Measurements from ENCODE around the gene AUTS2.
A peak's percentile ranks its signal among the peaks of the same experiment; 100 is the strongest.
"Not testable (repeated sequence)": the region's sequence is repeated elsewhere in the genome, so short reads cannot be mapped to it uniquely, and the experiment has no call there.

Gene AUTS2

DNA sequence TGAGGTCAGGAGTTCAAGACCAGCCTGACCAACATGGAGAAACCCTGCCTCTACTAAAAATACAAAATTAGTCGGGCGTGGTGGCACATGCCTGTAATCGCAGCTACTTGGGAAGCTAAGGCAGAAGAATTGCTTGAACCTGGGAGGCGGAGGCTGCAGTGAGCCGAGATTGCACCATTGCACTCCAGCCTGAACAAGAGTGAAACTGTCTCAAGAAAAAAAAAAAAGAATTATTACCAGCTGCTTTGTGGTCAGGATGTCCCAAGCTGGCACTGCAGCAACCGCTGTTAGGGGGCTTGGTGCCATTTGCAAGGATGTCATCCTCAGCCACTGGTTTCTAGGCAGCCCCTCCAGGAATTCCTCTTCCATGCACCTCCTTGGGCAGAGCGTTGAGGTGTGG lies 996.6 kb downstream of the AUTS2 start:
- not testable (repeated sequence) for DNase-seq (ENCODE audit: low read depth in 2 of 2)

DNA sequence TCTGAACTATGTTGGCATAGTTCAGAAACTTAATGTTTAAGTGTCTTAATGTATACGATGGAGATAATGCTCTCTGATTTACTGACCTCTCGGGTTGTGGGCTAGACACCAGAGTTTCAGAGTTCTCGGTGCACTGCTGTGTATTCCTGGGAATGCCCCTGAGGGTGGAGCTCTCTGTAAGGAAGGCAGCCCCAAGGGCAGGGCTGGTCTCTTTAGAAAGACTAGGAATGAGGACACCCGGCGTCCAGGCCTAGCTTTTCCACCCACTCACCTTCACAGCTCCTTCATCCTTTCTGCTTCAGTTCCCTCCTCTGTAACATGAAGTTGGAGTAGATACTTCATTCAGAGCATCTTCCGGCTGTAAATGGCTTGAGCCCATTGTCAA lies 997.1 kb downstream of the AUTS2 start:
- no peak for DNase-seq (ENCODE audit: low read depth in 2 of 2)

DNA sequence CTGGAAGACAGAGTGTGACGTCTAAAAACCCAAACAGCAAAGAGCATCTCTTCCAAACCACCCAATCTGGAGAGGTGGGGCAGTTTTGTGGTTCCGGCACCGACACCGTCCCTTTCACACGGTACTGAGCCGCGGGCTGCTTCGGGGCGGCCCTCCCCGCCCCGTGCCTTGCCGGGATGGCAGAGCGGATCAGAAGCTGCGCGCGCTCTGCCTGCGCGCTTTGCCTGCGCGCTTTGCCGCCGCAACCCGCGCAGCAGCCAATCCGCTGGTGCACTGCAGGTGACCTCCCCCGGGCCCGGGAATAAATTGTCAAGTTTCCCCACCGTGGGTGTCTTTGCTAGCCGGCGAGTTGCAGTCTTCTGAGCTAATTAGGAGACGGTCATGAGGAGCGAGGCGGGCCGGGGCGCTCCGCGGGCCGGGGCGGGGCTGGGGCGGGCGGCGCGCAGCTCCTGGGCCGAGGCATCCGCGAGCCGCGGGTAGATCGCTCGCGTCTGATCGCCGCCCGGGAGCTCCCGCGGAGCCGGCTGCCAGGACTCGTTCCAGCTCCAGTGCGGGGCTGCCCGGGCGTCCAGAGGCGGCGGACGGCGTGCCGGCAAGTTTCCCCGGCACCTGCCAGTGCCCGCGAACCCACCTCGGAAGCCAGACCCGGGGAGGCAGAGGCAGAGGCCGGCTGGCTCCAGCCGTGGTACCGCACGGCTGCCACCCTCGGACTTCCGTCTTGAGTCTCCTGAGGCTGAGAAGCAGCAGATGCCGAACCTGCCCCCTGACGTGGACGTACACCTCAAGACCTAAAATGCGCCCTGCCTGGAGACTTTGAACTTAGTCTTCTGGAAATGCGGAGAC lies 997.7 kb downstream of the AUTS2 start:
- DNase-seq (ENCODE audit: low read depth in 2 of 2) = peak in 1 of 2 donors; percentile 7

- DNase-seq (ENCODE audit: low read depth in 2 of 2) = no peak
Observed at GRCh38 chr7:70596598-70596913, 998.3 kb downstream of the AUTS2 start.

- no peak for DNase-seq (ENCODE audit: low read depth in 2 of 2)
Observed at GRCh38 chr7:70597066-70597465, 998.8 kb downstream of the AUTS2 start.

- DNase-seq (ENCODE audit: low read depth in 2 of 2) = no peak
Observed at GRCh38 chr7:70598976-70599375, 1000.7 kb downstream of the AUTS2 start.

DNA sequence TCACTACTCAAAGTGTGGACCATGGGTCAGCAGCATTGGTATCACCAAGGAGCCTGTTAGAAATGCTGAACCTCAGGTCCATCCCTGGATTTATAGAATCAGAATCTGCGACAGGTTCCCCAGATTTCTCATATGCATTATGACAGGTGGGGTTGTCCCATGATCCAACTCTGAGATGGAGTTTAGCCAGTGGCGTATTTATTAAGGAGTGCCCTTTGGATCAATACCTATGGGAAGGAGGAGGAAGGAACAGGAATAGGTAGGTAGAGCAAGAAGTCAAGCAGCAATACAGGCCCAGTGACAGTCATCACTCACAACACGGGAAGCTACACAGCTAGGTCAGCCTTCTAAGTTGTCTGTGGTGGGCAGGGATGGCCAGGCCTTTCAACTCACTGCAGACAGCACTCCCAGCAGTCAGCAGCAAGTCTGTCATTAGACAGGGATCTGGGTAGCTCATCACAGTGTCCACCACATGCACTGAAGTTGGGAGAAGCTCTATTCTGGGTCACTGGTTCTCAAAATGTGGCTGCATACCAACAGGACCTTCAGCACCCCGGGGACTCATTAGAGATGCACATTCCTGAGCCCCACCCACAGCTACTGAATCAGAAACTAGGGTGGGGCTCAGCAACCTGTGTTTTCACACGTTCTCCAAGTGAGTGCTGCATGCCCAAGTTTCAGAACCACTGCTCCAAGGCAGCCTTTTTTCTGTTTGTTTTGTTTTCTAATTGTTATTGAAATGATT lies 1001.3 kb downstream of the AUTS2 start:
- DNase-seq (ENCODE audit: low read depth in 2 of 2) = no peak

DNA sequence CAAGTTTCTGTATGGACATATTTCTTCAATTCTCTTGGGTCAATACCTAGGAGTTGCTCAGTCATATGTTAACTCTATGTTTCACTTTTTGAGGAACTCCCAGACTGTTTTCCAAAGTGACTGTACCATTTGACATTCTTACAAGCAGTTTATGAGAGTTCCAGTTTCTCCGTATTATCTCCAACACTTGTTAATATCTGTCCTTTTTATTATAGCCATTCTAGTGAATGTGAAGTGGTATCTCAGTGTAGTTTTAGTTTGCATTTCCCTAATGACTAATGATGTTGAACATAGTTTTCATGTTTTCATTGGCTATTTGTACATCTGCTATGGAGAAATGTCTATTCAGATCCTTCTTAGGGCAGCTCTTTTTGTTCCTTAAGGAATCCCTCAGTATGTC lies 1002.7 kb downstream of the AUTS2 start:
- no peak for DNase-seq (ENCODE audit: low read depth in 2 of 2)

- no peak for DNase-seq (ENCODE audit: low read depth in 2 of 2)
Observed at GRCh38 chr7:70602117-70602516, 1003.8 kb downstream of the AUTS2 start.

DNA sequence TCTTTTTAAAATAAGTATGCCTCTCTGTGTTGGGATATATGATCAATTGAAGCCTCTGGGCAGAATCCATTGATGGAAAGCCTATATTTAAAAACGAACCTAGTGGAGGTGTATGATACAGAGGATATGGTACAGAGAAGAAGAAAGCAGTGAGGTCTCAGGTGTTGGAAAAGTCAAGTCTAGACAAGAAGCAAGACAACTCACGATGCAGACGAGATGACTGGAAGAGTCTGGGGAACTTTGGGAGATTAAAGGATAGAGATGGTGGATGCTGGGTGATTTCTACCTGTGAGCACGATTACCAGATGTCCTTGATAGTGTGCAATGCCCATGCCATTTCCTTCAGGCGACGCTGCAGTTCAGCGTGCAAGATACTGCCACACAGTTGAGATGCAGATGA lies 1009.0 kb downstream of the AUTS2 start:
- DNase-seq (ENCODE audit: low read depth in 2 of 2) = no peak

- no peak for DNase-seq (ENCODE audit: low read depth in 2 of 2)
Observed at GRCh38 chr7:70607759-70608158, 1009.5 kb downstream of the AUTS2 start.

DNA sequence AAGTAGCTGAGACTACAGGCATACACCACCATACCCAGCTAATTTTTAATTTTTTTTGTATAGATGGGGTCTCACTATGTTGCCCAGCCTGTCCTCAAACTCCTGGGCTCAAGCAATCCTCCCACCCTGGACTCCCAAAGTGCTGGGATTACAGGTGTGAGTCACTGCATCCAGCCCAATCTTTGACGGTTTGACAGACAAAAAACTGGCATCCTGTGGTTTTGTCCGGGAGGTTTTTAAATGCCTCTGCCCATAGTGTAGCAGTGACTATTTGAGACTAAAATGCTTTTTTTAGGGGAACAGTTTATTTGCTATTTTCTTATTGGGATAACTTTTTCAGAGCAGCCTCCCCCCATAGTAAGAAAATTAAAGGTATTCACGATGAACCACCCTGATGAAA lies 1010.0 kb downstream of the AUTS2 start:
- no peak for DNase-seq (ENCODE audit: low read depth in 2 of 2)

DNA sequence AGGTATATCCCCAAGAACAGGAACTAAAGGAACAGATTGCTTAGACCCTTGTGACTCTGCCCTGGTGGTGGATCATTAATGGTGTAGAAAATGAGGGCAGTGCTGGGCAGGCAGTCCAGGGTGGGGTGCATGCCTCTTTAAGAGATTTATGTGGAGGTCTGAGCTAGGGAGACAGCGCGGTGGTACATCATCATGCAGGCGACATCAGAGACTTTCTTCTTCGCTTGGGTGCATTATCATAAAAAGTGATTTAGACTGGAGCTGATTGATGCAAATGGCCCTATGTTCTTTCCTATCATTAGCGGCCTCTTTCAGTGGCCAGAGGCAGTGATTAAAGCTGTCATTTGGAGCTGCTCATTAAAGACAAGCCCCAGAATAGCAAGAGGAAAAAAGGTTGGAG lies 1014.5 kb downstream of the AUTS2 start:
- DNase-seq (ENCODE audit: low read depth in 2 of 2) = no peak

DNA sequence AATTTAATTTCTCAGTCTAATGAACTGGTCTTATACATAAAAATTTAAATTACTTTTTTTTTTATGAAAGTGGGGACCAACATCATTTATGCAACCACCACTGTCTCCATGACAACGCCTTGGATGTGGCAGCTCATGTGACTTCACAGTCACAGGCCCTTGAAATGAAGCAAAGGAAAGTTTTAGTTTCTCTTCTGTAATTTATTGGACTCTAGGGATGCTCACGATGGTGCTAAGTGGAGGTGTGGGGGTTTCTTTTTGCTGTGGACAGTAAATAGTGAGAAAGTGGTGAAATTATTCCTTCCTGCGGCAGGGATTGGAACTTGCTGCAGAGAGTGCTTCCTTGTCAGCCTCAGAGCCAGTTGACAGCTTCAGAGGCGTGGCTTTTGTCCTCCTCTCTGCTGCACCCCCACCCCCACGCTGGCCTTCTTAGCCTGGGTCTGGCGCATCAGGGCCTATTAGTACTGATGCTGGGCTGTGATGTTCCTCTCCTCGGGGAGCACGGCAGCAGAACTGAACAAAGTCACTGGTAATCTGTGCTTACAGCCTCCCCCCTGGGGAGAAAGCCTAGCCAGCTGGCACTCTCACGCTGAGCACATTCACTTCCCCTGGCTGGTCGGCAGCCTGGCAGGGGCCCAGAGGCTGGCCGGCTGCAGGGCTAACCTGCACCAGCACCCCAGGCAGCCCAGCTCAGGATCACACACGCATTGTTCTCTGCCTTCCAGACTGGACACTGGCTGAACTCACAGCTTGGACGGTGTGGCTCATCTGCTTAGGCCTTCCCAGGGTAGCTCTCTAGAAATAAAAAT lies 1016.2 kb downstream of the AUTS2 start:
- DNase-seq (ENCODE audit: low read depth in 2 of 2) = no peak

DNA sequence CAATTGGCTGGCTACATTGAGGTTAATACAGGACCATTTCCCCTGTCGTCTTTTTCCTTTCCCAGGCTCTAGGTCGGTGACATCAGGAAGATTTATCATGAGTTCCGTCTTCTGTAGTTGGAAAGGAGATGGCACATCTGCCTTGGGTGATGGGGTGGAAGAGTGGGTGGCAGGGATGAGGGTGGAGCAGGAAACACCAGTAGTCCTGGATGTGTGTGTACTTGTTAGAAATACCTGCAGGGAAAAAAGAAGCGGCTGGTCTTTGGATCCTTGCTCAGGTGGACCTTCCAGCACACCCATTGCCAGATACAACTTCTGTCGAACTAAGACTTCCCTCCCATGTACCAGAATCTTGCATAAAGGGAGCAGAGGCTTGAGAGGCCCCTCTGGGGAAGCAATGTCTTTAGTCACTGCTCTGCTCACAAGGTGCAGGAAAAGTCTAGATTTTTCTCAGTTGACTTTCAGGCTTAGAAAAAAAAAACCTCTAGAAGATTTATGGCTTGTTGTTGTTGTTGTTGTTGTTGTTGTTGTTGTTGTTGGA lies 1016.9 kb downstream of the AUTS2 start:
- DNase-seq (ENCODE audit: low read depth in 2 of 2) = no peak

- DNase-seq (ENCODE audit: low read depth in 2 of 2) = no peak
Observed at GRCh38 chr7:70616211-70616610, 1017.9 kb downstream of the AUTS2 start.

DNA sequence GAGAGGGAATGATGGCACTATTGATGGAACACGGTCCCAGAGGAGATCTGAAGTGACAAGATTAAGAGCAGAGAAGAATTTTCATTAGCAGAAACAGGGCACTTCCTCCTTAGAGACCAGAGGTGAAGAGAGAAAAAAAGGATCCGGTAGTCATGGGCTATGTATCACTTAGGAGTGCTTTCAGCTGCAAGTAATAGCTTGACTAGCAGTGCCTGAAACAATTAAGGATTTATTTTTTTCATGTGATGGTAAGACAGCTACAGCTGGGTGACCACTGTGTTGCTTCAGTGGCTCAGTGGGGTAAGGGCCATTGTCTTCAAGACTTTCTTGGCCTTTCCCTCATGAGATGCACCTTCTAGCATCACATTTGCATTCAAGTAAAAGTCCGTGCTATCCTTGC lies 1018.5 kb downstream of the AUTS2 start:
- no peak for DNase-seq (ENCODE audit: low read depth in 2 of 2)

DNA sequence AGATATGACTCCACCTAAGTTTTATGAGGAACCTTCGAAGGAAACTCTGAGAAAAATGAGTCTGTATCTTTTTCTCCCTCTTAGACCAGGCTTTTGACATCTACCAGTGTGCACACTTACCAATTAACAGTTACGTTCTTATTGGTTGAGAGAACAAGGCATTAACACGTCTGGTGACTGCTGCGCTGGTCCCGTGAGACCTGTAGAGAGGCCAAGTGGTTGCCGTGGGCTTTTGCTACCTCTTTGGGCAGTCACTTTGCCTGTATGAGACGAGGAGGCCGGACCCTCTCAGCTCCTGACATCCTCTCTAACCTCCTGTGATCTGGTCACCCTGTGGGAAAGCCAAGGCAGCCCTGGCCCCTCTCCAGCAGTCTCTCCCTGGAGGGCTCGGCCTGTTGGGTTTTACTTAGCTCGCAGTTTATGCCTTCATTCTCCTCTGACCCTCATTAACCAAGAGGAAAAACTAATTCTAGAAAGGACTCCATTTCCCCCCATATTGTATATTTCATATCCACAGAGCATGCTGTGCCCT lies 1019.8 kb downstream of the AUTS2 start:
- no peak for DNase-seq (ENCODE audit: low read depth in 2 of 2)

DNA sequence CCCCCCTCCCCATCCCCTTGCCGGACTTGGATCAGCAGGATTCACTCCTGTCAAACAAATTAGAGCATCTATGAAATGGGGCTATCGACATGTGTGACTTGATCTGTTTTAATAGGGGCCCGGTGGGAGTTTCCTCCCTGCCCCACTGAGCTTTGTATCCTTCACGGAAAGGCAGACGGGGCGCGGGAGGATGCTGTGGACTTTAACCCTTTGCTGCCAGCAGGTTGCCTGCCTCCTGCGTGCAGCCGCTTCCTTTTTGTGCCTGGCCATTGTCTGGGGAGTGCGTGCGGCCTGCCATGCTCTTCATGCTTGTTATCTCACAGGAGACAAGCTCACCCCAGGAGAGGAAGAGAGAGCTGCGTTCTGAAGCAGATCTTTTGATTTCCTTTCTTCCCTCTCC lies 1020.9 kb downstream of the AUTS2 start:
- DNase-seq (ENCODE audit: low read depth in 2 of 2) = no peak

DNA sequence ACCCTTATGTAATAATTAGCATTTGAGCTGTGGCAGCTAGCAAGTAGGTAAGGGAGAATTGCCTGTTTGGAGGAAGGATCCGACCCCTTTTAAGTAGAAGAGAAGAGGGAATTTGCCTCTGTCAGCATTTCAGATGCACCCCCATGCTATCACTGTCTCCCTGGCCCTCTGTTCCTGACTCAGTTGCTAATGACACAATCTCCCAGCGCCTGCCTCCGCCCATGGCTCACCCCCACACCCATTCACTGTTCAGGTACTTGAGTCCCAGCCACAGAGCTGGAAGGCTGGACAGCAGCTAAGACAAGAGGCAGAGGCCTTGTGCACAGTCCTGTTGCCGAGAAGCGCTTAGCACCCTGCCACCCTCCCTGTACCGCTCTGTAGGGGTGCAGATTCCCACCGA lies 1021.4 kb downstream of the AUTS2 start:
- no peak for DNase-seq (ENCODE audit: low read depth in 2 of 2)

DNA sequence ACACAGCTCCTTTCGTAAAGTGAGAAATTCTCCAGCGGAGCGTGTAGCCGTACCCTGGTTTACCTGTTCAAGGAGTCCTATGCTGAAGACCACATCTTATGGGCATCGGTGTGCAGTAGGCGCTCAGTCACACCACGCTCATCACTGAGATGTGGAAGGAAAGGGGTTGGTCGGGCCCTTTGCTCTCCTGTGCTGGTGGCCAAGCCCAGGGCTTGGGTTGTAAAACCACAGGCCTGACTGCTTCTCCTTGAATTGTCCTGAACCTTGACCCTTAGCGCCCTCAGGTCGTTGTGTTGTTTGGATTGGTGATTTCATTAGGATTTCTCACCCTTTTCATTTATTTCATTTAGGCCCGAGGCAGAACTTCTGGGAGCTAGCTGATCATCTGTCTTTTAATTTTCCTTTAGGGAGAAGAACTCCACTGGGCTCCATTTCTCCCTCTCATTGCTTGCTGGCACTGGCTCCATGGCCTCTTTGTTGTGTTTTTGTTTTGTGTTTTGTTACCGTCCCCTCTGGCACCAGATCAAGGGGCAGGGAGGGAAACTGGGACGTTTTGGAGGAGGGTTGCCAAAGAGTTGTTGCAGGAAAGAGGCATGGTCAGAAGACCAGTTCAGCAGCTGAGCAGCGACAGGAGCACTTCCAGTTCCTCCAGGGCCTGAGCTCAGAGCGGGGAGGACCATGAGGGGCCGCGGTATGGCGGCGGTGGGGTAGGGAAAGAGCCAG lies 1022.2 kb downstream of the AUTS2 start:
- no peak for DNase-seq (ENCODE audit: low read depth in 2 of 2)
